C1 segment of cervical spinal cord (tissue), 14 donors: ENCODE data around the gene HNRNPA2B1.
"Not testable (repeated sequence)": the region's sequence is repeated elsewhere in the genome, so short reads cannot be mapped to it uniquely, and the experiment has no call there.

Experiments used
- DNase-seq, 14 donors: peaks; one replicate each; lab custom pipeline; 2025; lab: John Stamatoyannopoulos, UW

Gene HNRNPA2B1

DNA sequence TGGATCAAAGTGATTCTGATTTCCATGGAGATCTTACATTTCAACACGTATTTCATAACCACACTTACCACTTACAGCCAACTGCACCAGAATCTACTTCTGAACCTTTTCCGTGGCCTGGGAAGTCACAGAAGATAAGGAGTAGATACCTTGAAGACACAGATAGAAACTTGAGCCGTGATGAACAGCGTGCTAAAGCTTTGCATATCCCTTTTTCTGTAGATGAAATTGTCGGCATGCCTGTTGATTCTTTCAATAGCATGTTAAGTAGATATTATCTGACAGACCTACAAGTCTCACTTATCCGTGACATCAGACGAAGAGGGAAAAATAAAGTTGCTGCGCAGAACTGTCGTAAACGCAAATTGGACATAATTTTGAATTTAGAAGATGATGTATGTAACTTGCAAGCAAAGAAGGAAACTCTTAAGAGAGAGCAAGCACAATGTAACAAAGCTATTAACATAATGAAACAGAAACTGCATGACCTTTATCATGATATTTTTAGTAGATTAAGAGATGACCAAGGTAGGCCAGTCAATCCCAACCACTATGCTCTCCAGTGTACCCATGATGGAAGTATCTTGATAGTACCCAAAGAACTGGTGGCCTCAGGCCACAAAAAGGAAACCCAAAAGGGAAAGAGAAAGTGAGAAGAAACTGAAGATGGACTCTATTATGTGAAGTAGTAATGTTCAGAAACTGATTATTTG, 15.3 kb downstream of the HNRNPA2B1 start:
- DNase-seq, result no peak

DNA sequence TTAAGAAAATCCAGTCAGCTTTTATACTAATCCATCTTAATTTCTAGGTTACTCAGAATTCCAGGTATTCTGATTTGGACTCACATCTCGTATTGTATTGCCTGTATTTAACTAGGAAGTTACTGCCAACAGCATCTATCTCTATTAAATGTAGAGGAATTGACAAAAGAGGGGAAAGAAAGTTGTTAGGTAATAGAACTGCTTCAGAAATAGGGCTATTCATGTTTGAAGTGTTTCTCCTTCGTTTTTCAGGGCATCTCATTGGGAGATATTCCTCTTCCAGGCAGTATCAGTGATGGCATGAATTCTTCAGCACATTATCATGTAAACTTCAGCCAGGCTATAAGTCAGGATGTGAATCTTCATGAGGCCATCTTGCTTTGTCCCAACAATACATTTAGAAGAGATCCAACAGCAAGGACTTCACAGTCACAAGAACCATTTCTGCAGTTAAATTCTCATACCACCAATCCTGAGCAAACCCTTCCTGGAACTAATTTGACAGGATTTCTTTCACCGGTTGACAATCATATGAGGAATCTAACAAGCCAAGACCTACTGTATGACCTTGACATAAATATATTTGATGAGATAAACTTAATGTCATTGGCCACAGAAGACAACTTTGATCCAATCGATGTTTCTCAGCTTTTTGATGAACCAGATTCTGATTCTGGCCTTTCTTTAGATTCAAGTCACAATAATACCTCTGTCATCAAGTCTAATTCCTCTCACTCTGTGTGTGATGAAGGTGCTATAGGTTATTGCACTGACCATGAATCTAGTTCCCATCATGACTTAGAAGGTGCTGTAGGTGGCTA, 16.1 kb downstream of the HNRNPA2B1 start:
- DNase-seq, result not testable (repeated sequence)

DNA sequence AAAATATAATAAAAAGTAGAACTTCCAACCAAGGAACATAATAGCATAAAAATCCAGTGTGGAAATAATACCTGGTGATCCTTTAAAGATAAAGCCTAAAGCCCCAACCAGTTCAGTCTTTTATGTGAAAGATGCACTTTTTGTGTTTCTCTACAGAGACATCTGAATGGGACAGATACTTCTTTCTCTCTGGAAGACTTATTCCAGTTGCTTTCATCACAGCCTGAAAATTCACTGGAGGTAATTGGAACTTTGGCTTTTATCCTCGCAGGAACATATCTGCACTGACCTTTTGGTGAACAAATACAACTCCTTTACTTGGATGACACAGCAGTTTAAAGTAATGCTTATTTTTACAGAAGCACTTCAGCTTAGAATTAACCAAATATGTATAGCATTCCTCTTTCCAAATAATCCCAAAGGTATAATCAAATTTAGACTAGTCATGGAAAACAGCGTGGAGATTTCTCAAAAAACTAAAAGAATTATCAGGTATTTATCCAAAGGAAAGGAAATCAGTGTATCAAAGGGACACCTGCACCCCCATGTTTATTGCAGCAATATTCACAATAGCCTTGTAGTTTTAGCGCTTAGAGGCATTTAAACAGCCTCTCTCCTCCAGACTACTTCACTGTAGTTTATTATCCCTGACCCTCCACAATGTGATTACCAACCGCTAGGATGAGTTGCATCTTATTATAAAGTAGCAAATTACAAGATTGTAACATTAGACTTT, 16.8 kb downstream of the HNRNPA2B1 start:
- no peak for DNase-seq

DNA sequence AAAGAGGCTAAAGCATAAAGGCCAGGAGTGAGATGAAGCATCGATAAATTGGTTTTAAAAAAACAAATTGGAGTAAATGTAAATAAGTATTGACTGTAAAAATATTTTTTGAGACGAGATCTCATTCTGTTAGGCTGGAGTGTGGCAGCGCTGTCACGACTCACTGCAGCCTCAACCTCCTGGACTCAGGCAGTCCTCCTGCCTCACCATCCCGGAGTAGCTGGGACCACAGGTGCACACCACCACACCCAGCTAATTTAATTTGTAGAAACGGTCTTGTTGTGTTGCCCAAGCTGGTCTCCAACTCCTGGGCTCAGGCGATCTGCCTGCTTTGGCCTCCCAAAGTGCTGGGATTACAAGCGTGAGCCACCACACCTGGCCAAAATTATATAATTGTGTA, 17.8 kb downstream of the HNRNPA2B1 start:
- DNase-seq, result no peak

DNA sequence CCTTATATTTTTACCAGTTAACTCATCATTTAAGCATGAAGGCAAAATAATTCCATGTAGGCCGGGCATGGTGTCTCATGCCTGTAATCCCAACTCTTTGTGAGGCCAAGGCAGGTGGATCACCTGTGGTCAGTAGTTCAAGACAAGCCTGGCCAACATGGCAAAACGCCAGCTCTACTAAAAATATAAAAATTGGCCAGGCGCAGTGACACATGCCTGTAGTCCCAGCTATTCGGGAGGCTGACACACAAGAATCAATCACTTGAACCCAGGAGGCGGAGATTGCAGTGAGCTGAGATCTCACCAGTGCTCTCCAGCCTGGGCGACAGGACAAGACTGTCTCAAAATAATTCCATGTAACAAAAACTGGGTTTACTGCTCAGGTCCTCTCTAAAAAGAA, 18.3 kb downstream of the HNRNPA2B1 start:
- DNase-seq, result peak in 1 of 14 donors; percentile 27

DNA sequence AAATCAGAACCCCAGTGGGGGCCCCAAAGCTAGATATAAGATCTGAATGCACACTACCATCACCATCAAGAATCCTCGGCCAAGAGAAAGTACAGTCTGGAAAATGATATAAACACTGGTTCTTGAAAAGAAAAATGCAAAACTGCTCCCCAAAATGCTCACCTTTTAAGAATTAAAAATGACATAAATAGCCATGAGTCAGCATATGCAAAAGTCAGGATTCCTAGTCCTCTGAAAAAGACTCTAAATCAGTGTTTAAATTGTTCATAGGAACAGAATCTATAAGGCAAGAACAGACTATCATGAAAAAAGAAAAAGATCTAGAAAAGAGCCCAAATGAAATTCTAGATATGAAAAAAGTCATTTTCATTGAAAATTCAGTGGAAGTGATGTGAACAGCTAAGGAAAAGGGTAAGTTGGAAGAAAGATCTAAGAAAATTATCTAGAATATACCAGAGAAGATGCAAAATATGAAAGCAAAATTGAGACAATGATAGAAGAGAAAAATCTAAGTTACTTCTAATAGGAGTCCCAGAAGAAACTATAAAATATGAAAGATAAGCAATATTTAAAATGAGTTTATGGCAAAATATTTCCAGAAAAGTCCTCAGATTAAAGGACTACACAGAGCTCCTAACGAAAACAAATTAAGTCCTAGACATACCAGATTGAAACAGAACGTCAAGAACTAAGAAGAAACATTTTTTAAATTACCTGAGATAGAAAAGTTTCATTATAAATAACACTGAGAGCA, 18.9 kb downstream of the HNRNPA2B1 start:
- DNase-seq, result no peak

DNA sequence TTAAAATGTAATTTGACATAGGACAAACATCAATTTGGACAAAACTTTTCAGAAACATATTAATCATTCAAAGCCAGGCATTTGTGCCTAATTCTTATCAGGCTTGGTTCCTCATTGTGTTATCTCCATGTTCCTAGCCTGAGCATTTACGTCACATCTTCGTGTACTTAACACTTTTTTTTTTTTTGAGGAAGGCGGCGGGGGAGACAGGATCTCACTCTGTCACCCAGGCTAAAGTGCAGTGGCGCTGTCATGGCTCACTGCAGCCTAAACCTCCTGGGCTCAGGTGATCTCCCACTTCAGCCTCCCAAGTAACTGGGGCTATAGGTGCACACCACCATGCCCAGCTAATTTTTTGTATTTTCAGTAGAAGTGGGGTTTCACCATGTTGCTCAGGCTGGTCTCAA, 19.8 kb downstream of the HNRNPA2B1 start:
- DNase-seq, result no peak

DNA sequence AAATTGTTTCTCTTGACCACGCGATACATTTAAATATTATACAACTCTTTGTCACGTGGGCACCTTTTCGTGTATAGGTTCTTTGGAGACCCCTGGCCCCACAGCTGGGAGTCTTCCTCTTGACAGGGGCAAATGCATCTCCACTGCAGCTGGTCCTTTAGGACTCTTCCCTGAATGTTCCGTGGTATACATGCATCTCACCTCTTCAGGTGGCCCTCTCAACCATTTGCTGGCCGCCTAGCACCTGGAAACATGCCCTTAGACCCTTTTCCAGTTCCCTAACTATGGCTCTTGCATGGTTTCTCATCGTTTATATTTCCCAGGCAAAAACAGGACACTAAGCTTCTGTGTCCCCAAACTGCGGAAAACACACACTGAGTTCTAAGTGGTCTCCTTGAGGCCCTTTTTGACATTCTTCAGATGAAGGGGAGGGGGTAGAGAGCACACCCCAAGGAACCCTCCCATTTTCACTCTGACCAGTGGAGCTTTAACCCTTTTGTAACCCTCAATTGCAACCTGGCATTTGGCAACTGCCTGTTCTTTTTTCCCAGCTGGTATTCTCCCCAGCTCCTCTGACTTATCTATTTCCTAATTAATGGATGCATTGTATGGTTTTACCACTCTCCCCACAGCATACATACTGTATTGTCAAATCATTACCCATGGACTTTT, 20.6 kb downstream of the HNRNPA2B1 start:
- no peak for DNase-seq

DNA sequence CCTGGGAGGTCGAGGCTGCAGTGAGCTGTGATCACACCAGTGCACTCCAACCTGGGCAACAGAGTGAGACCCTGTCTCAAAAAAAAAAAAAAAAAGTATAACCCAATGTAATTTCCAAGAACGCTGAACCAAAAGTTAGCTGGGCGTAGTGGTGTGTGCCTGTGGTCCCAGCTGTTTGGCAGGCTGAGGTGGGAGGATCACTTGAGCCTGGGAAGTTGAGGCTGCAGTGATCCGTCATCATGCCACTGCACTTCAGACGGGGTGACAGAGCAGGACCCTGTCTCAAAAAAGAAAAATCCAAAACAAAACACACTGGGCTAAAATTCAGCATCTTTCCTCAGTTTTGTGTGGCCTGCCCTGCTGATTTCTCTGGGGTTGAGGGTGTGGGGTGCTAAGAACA, 21.1 kb downstream of the HNRNPA2B1 start:
- no peak for DNase-seq

DNA sequence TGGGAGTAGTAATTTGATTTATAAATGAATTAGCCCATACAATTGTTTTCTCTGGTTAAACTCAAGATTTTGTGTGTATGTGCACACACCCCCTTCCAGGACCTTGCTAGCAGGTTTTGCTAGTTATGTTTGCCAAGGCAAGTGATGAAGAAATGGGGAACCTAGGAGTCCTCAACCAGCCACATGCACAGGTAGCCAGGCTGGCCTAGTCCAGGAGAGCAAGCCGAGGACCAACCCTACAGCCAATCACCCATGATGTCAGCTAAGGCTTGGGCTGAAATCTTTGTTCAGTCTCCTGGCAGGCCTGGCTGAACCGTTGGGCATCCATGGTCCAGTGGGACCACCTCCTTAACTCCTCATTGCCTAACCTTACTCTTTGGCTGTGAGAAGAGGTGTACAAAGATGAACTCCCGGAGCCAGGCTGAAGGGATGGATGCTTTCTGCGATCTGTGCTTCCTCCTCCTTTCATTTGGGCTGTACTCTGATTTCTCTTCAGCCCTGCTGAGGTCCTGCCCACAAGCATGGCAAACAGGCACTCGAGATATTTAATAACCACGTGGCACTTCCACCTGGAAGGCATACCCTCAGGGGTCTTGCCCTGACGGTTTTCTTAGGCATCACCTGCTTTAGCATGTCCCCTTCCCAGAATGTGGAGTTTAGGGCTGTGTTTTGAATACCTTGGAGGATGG, 22.1 kb downstream of the HNRNPA2B1 start:
- DNase-seq, result no peak

DNA sequence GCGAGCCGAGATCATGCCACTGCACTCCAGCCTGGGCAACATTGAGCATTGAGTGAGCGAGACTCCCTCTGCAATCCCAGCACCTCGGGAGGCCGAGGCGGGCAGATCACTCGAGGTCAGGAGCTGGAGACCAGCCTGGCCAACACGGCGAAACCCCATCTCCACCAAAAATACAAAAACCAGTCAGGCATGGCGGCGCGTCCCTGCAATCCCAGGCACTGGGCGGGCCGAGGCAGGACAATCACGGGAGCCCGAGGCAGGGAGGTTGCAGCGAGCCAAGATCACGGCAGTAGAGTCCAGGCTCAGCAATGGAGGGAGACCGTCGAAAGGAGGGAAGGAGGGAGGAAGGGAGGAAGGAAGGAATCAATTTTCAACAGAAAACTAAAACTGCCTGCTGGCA, 23.3 kb downstream of the HNRNPA2B1 start:
- not testable (repeated sequence) for DNase-seq

DNA sequence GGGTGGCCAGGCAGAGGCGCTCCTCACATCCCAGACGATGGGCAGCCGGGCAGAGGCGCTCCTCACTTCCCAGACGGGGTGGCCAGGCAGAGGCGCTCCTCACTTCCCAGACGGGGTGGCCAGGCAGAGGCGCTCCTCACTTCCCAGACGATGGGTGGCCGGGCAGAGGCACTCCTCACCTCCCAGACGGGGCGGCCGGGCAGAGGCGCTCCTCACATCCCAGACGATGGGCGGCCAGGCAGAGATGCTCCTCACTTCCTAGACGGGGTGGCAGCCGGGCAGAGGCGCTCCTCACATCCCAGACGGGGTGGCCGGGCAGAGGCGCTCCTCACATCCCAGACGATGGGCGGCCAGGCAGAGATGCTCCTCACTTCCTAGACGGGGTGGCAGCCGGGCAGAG, 23.9 kb downstream of the HNRNPA2B1 start:
- not testable (repeated sequence) for DNase-seq

DNA sequence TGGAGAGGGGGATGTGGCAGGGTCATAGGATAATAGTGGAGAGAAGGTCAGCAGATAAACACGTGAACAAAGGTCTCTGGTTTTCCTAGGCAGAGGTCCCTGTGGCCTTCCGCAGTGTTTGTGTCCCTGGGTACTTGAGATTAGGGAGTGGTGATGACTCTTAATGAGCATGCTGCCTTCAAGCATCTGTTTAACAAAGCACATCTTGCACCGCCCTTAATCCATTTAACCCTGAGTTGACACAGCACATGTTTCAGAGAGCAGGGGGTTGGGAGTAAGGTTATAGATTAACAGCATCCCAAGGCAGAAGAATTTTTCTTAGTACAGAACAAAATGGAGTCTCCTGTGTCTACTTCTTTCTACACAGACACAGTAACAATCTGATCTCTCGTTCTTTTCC, 24.6 kb downstream of the HNRNPA2B1 start:
- DNase-seq, result not testable (repeated sequence)

DNA sequence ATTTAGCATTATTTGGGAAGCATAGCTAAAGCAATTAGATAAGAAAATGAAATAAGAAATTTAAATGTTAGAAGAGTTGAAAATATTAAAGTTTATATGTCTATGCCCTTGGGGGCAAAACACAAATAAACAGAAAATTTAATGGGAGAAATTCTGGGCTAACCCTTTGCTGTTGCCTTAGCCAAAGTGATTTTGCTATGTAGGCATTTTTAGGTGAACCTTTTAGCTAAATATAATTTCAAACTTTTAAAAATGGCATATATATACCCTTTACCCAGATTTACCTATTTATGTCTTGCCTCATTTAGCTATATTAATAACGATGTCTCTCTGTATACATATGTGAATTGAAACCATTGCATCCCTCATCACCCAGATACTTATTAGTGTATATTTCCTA, 28.5 kb downstream of the HNRNPA2B1 start:
- DNase-seq, result no peak

DNA sequence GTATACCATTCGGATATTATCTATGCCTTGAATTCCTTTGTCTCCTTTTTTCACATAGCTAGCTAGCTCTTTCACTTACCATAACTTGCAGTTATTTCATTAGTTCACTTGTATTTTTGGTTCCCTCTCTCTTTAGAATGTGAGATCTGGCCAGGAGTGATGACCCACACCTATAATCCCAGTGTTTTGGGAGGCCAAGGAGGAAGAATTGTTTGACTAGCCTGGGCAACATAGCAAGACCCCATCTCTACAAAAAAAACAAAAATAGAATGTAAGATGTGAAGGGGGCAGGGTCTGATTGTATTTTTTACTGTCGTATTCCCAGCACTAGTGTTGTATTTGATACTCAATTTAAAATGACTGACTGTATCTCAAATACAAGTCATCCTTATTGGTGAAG, 28.9 kb downstream of the HNRNPA2B1 start:
- no peak for DNase-seq

DNA sequence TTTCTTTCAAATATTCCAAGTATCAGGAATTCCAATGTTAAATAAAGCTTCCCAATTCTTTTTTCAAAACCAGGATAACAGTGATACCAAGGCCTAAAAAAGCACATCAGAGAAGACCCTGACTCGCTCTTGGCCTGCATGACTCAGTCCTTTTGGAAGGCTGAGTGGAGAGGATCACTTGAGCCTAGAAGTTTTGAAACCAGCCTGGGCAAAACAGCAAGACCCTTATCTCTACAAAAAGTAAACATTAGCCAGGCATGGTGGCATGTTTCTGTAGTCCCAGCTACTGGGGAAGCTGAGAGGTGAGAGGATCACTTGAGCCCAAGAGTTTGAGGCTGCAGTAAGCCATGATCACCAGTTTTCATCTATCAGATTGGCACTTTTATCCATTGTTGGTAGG, 29.9 kb downstream of the HNRNPA2B1 start:
- no peak for DNase-seq

DNA sequence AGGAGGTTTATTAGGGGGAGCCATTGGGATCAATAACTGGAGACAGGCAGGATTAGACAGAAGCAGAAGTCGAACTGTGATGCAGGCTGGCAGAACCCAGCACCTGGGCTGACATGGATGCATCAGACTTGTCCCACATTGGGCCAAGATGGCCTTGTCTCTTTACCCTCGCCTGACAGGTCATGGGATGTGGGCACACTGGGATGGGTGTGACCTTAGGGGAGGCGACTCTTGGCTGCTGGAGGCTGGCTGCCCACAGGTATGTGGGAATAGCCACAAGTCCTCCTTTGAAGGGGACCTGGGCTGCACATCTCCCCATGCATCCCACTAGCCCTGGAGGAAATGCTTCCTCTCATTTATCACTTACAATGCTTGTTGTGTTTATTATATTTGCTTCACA, 31.3 kb downstream of the HNRNPA2B1 start:
- DNase-seq, result no peak

DNA sequence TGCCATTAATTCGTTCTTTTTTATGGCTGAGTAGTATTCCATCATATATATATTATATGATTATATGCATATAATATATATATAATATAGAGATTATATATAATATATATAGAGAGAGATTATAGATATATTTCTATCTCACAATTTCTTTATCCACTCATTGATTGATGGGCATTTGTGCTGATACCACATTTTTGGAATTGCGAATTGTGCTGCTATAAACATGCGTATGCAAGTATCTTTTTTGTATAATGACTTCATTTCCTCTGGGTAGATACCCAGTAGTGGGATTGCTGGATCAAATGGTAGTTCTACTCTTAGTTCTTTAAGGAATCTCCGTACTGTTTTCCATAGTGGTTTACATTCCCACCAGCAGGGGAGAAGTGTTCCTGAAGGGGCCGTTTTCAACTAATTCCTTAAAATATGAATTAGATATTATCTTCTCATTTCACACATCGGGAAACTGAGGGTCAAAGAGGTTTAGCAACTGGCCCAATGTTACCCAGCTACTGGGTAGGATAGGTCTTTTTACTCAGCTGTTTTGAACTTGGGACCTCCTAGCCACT, 32.0 kb downstream of the HNRNPA2B1 start:
- DNase-seq, result no peak

DNA sequence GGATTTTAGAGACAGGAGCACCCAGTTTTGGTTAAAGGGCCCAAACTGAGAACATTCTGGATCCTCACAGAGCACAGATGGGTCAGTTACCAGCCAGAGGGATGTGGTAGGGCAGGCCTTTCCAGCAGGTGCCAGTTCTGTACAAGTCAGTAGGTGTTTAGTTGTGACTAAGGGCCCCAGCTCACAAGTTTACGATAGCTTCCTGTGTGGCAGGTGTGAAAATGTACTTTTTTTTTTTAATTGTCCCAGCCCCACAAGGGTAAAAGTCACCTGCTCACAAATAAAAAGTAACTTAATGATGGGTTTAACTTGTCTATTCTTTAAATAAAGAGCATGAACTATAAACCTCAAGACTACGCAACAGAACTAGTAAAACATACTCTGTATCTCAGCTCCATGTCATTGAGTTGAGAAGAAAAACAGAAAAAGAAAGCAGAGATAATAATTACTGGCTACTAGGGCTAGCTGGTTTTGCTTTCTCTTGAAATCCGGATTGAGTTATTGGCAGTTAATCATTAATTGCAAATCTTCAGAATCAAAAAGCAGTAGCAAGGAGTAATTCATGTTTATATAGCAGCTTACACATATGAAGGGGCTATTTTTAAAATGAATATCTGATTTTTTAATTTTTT, 33.1 kb downstream of the HNRNPA2B1 start:
- DNase-seq, result no peak
